KMS-11 (cell line): ENCODE results near the gene HSFX1.

Experiments
- H2AFZ ChIP-seq: fragments of 200-600 bp; sonication (generic); 2 replicates; pipeline ENCODE4 v1.6.1; 2016; ENCODE audit warnings: antibody characterized with exemption, mixed run types, low read depth
- H3K27ac ChIP-seq: fragments of 200-600 bp; sonication (generic); 2 replicates; pipeline ENCODE4 v1.6.1; 2016; ENCODE audit warnings: mild to moderate bottlenecking, mixed run types
- H3K27me3 ChIP-seq: fragments of 200-600 bp; sonication (generic); 2 replicates; pipeline ENCODE4 v1.6.1; 2017; ENCODE audit warnings: mild to moderate bottlenecking, low read depth, mixed run types, moderate library complexity; ENCODE audit not compliant: insufficient read depth
- H3K36me3 ChIP-seq: fragments of 200-600 bp; sonication (generic); 2 replicates; pipeline ENCODE4 v1.6.1; 2017; ENCODE audit warnings: mild to moderate bottlenecking, mixed run types; ENCODE audit not compliant: insufficient read depth
- H3K4me1 ChIP-seq: fragments of 200-600 bp; sonication (generic); 2 replicates; pipeline ENCODE4 v1.6.1; 2016; ENCODE audit warnings: mild to moderate bottlenecking, low read depth, mixed run types; ENCODE audit not compliant: poor library complexity, severe bottlenecking
- H3K4me2 ChIP-seq: fragments of 200-600 bp; sonication (generic); 2 replicates; pipeline ENCODE4 v1.7.0; 2016; ENCODE audit warnings: mild to moderate bottlenecking, mixed run types
- H3K4me3 ChIP-seq: fragments of 200-600 bp; sonication (generic); IDR thresholded peaks from 2 replicates; pipeline ENCODE4 v1.6.1; 2017; ENCODE audit warnings: low read depth, low read length, mixed read lengths; ENCODE audit not compliant: insufficient read depth
- H3K79me2 ChIP-seq: fragments of 200-600 bp; sonication (generic); 2 replicates; pipeline ENCODE4 v1.6.1; 2016; ENCODE audit warnings: low read depth, mixed run types; ENCODE audit not compliant: insufficient read depth
- H3K9ac ChIP-seq: fragments of 200-600 bp; sonication (generic); 2 replicates; pipeline ENCODE4 v1.6.1; 2016; ENCODE audit warnings: mild to moderate bottlenecking, mixed run types
- H4K20me1 ChIP-seq: fragments of 200-600 bp; sonication (generic); 2 replicates; pipeline ENCODE4 v1.6.1; 2016; ENCODE audit warnings: mild to moderate bottlenecking, mixed run types; ENCODE audit not compliant: insufficient read depth
- TF ChIP-seq, protein P1 (sequence below): fragments of 200-600 bp; sonication (generic); conservative IDR thresholded peaks from 2 replicates; pipeline ENCODE4 v1.6.1; 2017; ENCODE audit warnings: low read depth, mild to moderate bottlenecking, antibody characterized with exemption, low read length, moderate library complexity, mixed read lengths

The HSFX1 gene

DNA sequence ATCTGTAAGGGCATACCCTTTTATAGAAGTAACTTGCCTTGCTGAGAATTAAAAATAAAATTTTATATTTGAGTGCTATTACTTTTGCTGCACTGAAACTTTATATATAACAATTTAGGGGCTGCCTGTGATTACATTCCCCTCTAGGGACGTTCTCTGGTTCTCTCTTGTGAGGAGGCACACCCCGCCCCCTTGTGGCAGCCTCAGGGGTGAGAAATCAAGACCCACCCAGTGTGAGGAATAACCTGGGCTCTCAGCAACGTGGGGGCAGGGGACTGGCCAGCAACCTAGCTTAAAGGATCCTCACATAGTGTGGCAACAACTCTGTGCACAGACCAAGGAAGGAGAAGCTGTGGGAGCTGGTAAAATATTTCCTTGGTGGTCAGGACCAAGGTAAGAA is 51.6 kb downstream of the HSFX1 start:
- Histone ChIP-seq H3K27me3 (no peaks in the 10 kb centered on the region), H3K4me2 (no peak overlapping the region), H3K79me2 (no peaks in the 10 kb centered on the region), H3K4me1 (no peaks in the 10 kb centered on the region), H3K4me3 (no peak overlapping the region), H2AFZ (no peak overlapping the region), H3K36me3 (no peaks in the 10 kb centered on the region), H3K9ac (no peak overlapping the region), H3K27ac (no peak overlapping the region), H4K20me1 (no peaks in the 10 kb centered on the region)
- TF ChIP-seq, protein P1, sequence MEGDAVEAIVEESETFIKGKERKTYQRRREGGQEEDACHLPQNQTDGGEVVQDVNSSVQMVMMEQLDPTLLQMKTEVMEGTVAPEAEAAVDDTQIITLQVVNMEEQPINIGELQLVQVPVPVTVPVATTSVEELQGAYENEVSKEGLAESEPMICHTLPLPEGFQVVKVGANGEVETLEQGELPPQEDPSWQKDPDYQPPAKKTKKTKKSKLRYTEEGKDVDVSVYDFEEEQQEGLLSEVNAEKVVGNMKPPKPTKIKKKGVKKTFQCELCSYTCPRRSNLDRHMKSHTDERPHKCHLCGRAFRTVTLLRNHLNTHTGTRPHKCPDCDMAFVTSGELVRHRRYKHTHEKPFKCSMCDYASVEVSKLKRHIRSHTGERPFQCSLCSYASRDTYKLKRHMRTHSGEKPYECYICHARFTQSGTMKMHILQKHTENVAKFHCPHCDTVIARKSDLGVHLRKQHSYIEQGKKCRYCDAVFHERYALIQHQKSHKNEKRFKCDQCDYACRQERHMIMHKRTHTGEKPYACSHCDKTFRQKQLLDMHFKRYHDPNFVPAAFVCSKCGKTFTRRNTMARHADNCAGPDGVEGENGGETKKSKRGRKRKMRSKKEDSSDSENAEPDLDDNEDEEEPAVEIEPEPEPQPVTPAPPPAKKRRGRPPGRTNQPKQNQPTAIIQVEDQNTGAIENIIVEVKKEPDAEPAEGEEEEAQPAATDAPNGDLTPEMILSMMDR: peak; percentile 65
